ENCODE measurements around the gene MPRIP. TPM values are rescaled to one million over a fixed set of nuclear protein-coding genes. Genes with fewer than 3 reads are reported as not detected.

MPRIP gene
- total and polyA plus RNA-seq, 2 of the 13 experiments (the other 11 are each of a cell fraction or from before 2014, with no cell fraction given): 50.2 to 52.4 TPM

- no peak for TF ChIP-seq E2F2 (CRISPR knock-in tag; IDR thresholded peaks at IDR 0.05; ENCODE audit: borderline replicate concordance)
- TF ChIP-seq LCORL (IDR thresholded peaks at IDR 0.05): no peak
- TF ChIP-seq LCORL (CRISPR knock-in tag; IDR thresholded peaks at IDR 0.05): peak; percentile 88
- TF ChIP-seq ZBTB38 (CRISPR knock-in tag; IDR thresholded peaks at IDR 0.05): 0 out of 2 replicates have a peak, but pooled peaks have one; percentile 30
- no peak for TF ChIP-seq KDM5A (IDR thresholded peaks at IDR 0.05; ENCODE audit: borderline replicate concordance, low read length)
- TF ChIP-seq, protein P1, sequence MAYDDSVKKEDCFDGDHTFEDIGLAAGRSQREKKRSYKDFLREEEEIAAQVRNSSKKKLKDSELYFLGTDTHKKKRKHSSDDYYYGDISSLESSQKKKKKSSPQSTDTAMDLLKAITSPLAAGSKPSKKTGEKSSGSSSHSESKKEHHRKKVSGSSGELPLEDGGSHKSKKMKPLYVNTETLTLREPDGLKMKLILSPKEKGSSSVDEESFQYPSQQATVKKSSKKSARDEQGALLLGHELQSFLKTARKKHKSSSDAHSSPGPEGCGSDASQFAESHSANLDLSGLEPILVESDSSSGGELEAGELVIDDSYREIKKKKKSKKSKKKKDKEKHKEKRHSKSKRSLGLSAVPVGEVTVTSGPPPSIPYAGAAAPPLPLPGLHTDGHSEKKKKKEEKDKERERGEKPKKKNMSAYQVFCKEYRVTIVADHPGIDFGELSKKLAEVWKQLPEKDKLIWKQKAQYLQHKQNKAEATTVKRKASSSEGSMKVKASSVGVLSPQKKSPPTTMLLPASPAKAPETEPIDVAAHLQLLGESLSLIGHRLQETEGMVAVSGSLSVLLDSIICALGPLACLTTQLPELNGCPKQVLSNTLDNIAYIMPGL (CRISPR knock-in tag; IDR thresholded peaks at IDR 0.05; ENCODE audit: borderline replicate concordance in 1 of 2, low read depth in 1 of 2): 0 out of 4 replicates have a peak, but pooled peaks have one; percentile 19 to 42
- TF ChIP-seq, protein P2, sequence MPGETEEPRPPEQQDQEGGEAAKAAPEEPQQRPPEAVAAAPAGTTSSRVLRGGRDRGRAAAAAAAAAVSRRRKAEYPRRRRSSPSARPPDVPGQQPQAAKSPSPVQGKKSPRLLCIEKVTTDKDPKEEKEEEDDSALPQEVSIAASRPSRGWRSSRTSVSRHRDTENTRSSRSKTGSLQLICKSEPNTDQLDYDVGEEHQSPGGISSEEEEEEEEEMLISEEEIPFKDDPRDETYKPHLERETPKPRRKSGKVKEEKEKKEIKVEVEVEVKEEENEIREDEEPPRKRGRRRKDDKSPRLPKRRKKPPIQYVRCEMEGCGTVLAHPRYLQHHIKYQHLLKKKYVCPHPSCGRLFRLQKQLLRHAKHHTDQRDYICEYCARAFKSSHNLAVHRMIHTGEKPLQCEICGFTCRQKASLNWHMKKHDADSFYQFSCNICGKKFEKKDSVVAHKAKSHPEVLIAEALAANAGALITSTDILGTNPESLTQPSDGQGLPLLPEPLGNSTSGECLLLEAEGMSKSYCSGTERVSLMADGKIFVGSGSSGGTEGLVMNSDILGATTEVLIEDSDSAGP (CRISPR knock-in tag; IDR thresholded peaks at IDR 0.05; ENCODE audit: borderline replicate concordance): peak; percentile 70
- peak; percentile 48; the same call in 1 of the 2 replicates for TF ChIP-seq ZFX (CRISPR knock-in tag; IDR thresholded peaks at IDR 0.05; ENCODE audit: low read depth)
- 0 out of 2 replicates have a peak, but pooled peaks have one; percentile 30 for TF ChIP-seq ZBTB8A (CRISPR knock-in tag; IDR thresholded peaks at IDR 0.05; ENCODE audit: borderline replicate concordance, low read depth)
- TF ChIP-seq ZNF891 (CRISPR knock-in tag; IDR thresholded peaks at IDR 0.05): 0 out of 2 replicates have a peak, but pooled peaks have one; percentile 16
- TF ChIP-seq KAT8 (CRISPR knock-in tag; IDR thresholded peaks at IDR 0.05): peak; percentile 64; the same call in 1 of the 2 replicates
- TF ChIP-seq PCBP2 (optimal IDR thresholded peaks at IDR 0.05; ENCODE audit: low read depth, low read length, poor library complexity, severe bottlenecking): no peak
- TF ChIP-seq HNRNPK (IDR thresholded peaks at IDR 0.05; ENCODE audit: low read depth, low read length, poor library complexity, severe bottlenecking): no peak
- TF ChIP-seq, protein P3, sequence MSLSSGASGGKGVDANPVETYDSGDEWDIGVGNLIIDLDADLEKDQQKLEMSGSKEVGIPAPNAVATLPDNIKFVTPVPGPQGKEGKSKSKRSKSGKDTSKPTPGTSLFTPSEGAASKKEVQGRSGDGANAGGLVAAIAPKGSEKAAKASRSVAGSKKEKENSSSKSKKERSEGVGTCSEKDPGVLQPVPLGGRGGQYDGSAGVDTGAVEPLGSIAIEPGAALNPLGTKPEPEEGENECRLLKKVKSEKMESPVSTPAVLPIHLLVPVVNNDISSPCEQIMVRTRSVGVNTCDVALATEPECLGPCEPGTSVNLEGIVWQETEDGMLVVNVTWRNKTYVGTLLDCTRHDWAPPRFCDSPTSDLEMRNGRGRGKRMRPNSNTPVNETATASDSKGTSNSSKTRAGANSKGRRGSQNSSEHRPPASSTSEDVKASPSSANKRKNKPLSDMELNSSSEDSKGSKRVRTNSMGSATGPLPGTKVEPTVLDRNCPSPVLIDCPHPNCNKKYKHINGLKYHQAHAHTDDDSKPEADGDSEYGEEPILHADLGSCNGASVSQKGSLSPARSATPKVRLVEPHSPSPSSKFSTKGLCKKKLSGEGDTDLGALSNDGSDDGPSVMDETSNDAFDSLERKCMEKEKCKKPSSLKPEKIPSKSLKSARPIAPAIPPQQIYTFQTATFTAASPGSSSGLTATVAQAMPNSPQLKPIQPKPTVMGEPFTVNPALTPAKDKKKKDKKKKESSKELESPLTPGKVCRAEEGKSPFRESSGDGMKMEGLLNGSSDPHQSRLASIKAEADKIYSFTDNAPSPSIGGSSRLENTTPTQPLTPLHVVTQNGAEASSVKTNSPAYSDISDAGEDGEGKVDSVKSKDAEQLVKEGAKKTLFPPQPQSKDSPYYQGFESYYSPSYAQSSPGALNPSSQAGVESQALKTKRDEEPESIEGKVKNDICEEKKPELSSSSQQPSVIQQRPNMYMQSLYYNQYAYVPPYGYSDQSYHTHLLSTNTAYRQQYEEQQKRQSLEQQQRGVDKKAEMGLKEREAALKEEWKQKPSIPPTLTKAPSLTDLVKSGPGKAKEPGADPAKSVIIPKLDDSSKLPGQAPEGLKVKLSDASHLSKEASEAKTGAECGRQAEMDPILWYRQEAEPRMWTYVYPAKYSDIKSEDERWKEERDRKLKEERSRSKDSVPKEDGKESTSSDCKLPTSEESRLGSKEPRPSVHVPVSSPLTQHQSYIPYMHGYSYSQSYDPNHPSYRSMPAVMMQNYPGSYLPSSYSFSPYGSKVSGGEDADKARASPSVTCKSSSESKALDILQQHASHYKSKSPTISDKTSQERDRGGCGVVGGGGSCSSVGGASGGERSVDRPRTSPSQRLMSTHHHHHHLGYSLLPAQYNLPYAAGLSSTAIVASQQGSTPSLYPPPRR (CRISPR knock-in tag; IDR thresholded peaks at IDR 0.05; ENCODE audit: borderline replicate concordance): peak; percentile 51
Measured at GRCh38 chr17:17077861-17078732, 35.8 kb downstream of the MPRIP start (continued).
